ENCODE measurements around the gene PNPLA1. TPM values are rescaled to one million over a fixed set of nuclear protein-coding genes. Genes with fewer than 3 reads are reported as not detected.

The PNPLA1 gene
- total and polyA plus RNA-seq, 2 donors (not counting 1 experiment from before 2014, with no cell fraction given): 0.02 TPM; not detected in 1

DNA sequence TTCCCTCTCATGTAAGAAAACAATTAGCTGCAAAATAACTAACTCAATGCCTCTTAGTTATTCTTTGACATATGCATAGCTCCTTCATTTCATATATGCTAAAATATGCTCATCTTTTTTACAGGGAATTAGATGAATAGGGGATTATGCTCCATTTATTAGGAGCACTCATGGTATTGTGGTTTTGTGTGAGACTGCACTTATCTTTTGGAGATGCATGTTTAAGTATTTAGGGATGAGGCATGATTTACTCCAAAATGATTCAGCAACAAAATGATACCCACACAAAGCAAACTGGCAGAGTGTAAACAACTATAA is 58.0 kb downstream of the PNPLA1 start:
- H2AFZ ChIP-seq (ENCODE audit: low read length): no peak overlapping the region
- H3K4me1 ChIP-seq (ENCODE audit: control insufficient read depth, extremely low read depth, insufficient read depth, low read length): no peaks in the 10 kb centered on the region
- H3K27ac ChIP-seq (ENCODE audit: insufficient read depth, low read length): no peak overlapping the region
- H3K27me3 ChIP-seq (ENCODE audit: control insufficient read depth, insufficient read depth, low read length): peaks cover 35% of the 10 kb centered on the region
- no peaks in the 10 kb centered on the region for H3K9me3 ChIP-seq (ENCODE audit: control insufficient read depth, insufficient read depth, low read depth, low read length)
- H3K4me3 ChIP-seq (replicated peaks in 1 of 4; ENCODE audit: control extremely low read depth in 1 of 4, insufficient read depth in 1 of 4, low read depth in 3 of 4, low read length in 4 of 4): no peak overlapping the region
- no peak overlapping the region for H3K9ac ChIP-seq (ENCODE audit: insufficient read depth, low read length)
- DNase-seq (ENCODE audit: low read depth in 2 of 2): no peak
- TF ChIP-seq EZH2 (IDR thresholded peaks at IDR 0.05; ENCODE audit: low read length, missing control alignments): no peak
- TF ChIP-seq CTCF (conservative IDR thresholded peaks at IDR 0.05 in 1 of 2, IDR thresholded peaks at IDR 0.05 in 1 of 2; ENCODE audit: low read depth in 1 of 2, low read length in 2 of 2): no peak
- H3K36me3 ChIP-seq (ENCODE audit: control insufficient read depth, insufficient read depth, low read length): no peaks in the 10 kb centered on the region
- no peaks in the 10 kb centered on the region for H4K20me1 ChIP-seq (ENCODE audit: control insufficient read depth, extremely low read depth, insufficient read depth, low read length)
- no peak overlapping the region for H3K4me2 ChIP-seq (ENCODE audit: extremely low read depth, insufficient read depth, low read length)
- H3K79me2 ChIP-seq (ENCODE audit: control insufficient read depth, insufficient read depth, low read length): no peaks in the 10 kb centered on the region

GRCh38 chr6:36328600-36328999 is 58.7 kb downstream of the PNPLA1 start:
- H3K4me1 ChIP-seq (ENCODE audit: control insufficient read depth, extremely low read depth, insufficient read depth, low read length): no peaks in the 10 kb centered on the region
- no peaks in the 10 kb centered on the region for H3K9me3 ChIP-seq (ENCODE audit: control insufficient read depth, insufficient read depth, low read depth, low read length)
- no peaks in the 10 kb centered on the region for H3K36me3 ChIP-seq (ENCODE audit: control insufficient read depth, insufficient read depth, low read length)
- no peaks in the 10 kb centered on the region for H4K20me1 ChIP-seq (ENCODE audit: control insufficient read depth, extremely low read depth, insufficient read depth, low read length)
- H3K9ac ChIP-seq (ENCODE audit: insufficient read depth, low read length): no peak overlapping the region
- H3K27ac ChIP-seq (ENCODE audit: insufficient read depth, low read length): no peak overlapping the region
- no peak overlapping the region for H3K4me2 ChIP-seq (ENCODE audit: extremely low read depth, insufficient read depth, low read length)
- no peak overlapping the region for H2AFZ ChIP-seq (ENCODE audit: low read length)
- H3K4me3 ChIP-seq (replicated peaks in 1 of 4; ENCODE audit: control extremely low read depth in 1 of 4, insufficient read depth in 1 of 4, low read depth in 3 of 4, low read length in 4 of 4): no peak overlapping the region
- H3K27me3 ChIP-seq (ENCODE audit: control insufficient read depth, insufficient read depth, low read length): peaks cover 42% of the 10 kb centered on the region
- DNase-seq (ENCODE audit: low read depth in 2 of 2): no peak
- no peaks in the 10 kb centered on the region for H3K79me2 ChIP-seq (ENCODE audit: control insufficient read depth, insufficient read depth, low read length)
- TF ChIP-seq EZH2 (IDR thresholded peaks at IDR 0.05; ENCODE audit: low read length, missing control alignments): no peak
- no peak for TF ChIP-seq CTCF (conservative IDR thresholded peaks at IDR 0.05 in 1 of 2, IDR thresholded peaks at IDR 0.05 in 1 of 2; ENCODE audit: low read depth in 1 of 2, low read length in 2 of 2)

- no peak for DNase-seq (ENCODE audit: low read depth in 2 of 2)
- H3K9ac ChIP-seq (ENCODE audit: insufficient read depth, low read length): no peak overlapping the region
- H2AFZ ChIP-seq (ENCODE audit: low read length): no peak overlapping the region
- H3K79me2 ChIP-seq (ENCODE audit: control insufficient read depth, insufficient read depth, low read length): no peaks in the 10 kb centered on the region
- H3K4me2 ChIP-seq (ENCODE audit: extremely low read depth, insufficient read depth, low read length): no peak overlapping the region
- TF ChIP-seq CTCF (conservative IDR thresholded peaks at IDR 0.05 in 1 of 2, IDR thresholded peaks at IDR 0.05 in 1 of 2; ENCODE audit: low read depth in 1 of 2, low read length in 2 of 2): no peak
- H3K27ac ChIP-seq (ENCODE audit: insufficient read depth, low read length): no peak overlapping the region
- H4K20me1 ChIP-seq (ENCODE audit: control insufficient read depth, extremely low read depth, insufficient read depth, low read length): no peaks in the 10 kb centered on the region
- H3K27me3 ChIP-seq (ENCODE audit: control insufficient read depth, insufficient read depth, low read length): peaks cover 52% of the 10 kb centered on the region
- no peaks in the 10 kb centered on the region for H3K4me1 ChIP-seq (ENCODE audit: control insufficient read depth, extremely low read depth, insufficient read depth, low read length)
- no peaks in the 10 kb centered on the region for H3K9me3 ChIP-seq (ENCODE audit: control insufficient read depth, insufficient read depth, low read depth, low read length)
- no peak overlapping the region for H3K4me3 ChIP-seq (replicated peaks in 1 of 4; ENCODE audit: control extremely low read depth in 1 of 4, insufficient read depth in 1 of 4, low read depth in 3 of 4, low read length in 4 of 4)
- H3K36me3 ChIP-seq (ENCODE audit: control insufficient read depth, insufficient read depth, low read length): no peaks in the 10 kb centered on the region
Observed at GRCh38 chr6:36329798-36330291, 60.0 kb downstream of the PNPLA1 start.

Data from fibroblast of lung (primary cell).